HepG2 (cell line): ENCODE results near the gene PRSS21. TPM values are rescaled to one million over a fixed set of nuclear protein-coding genes. Genes with fewer than 3 reads are reported as not detected.

ENCODE experiments used
- ATAC-seq: fragments of 200-7000 bp; cut with Tn5 transposase; 3 replicates; pipeline ENCODE4 v1.9.1; 2020; ENCODE audit warnings: mild to moderate bottlenecking, moderate library complexity
- BruUV-seq: library from RNA; stranded (reverse); fragments of 400-500 nt; replicated peaks from 2 replicates; lab custom pipeline; 2021; lab: Mats Ljungman, UMichigan
- CTCF ChIA-PET: fragments of 300-600 bp; formaldehyde crosslinking; extraction: SDS; loops from one replicate; lab custom pipeline; 2021; ENCODE audit warnings: low total read pairs, inconsistent platforms, low intra/inter-chr PET ratio; lab: Yijun Ruan, JAX
- POLR2A ChIA-PET: fragments of 350-600 bp; sonication (Branson Sonifier 250); formaldehyde crosslinking; loops from one replicate; lab custom pipeline; 2020; ENCODE audit warnings: antibody characterized with exemption, inconsistent platforms; lab: Yijun Ruan, JAX
- DNase-seq: peaks from one replicate; pipeline ENCODE4 v3.0.0-alpha.2; 2015; ENCODE audit warnings: low spot score
- FAIRE-seq: peaks from 3 replicates; lab custom pipeline; 2011; peaks lifted over from hg19 to GRCh38; lab: Jason Lieb, UNC
- H2AFZ ChIP-seq: one replicate; pipeline ENCODE4 v1.6.1; 2011; ENCODE audit warnings: low read length, inconsistent platforms
- H3K27ac ChIP-seq: fragments of 300-600 bp; 3 replicates; pipeline ENCODE4 v1.8.0; 2011; ENCODE audit warnings: mixed run types, mild to moderate bottlenecking, mixed read lengths, low read length, inconsistent platforms; ENCODE audit not compliant: insufficient read depth; ENCODE audit errors: extremely low read length
- H3K27me3 ChIP-seq, 2 experiments: fragments of 200-600 bp in 1 of 2; 2 replicates in 1 of 2; 3 replicates in 1 of 2; pipeline versions ENCODE4 v1.6.0 to v1.8.0; 2011; ENCODE audit warnings: low read length in 2 of 2, mild to moderate bottlenecking in 2 of 2, moderate library complexity in 2 of 2, inconsistent platforms in 1 of 2; ENCODE audit not compliant: insufficient read depth in 2 of 2, control insufficient read depth in 1 of 2
- H3K36me3 ChIP-seq, 2 experiments: fragments of 200-600 bp in 1 of 2; replicated peaks in 1 of 2; 2 replicates in 1 of 2; 3 replicates in 1 of 2; pipeline versions ENCODE4 v1.5.1 to v1.8.0; 2011; ENCODE audit warnings: low read length in 2 of 2, inconsistent platforms in 1 of 2; ENCODE audit not compliant: insufficient read depth in 2 of 2, control insufficient read depth in 1 of 2
- H3K4me1 ChIP-seq: 2 replicates; pipeline ENCODE4 v1.5.1; 2012; ENCODE audit warnings: low read length, inconsistent platforms; ENCODE audit not compliant: insufficient read depth
- H3K4me2 ChIP-seq: 2 replicates; pipeline ENCODE4 v1.6.0; 2011; ENCODE audit warnings: low read depth, low read length, inconsistent platforms
- H3K4me3 ChIP-seq, 3 experiments: fragments of 200-600 bp in 1 of 3; sonication (generic), shearing (Covaris generic) in 1 of 3; replicated peaks in 1 of 3; 2 replicates each; pipeline ENCODE4 v1.5.1; 2011 to 2016; ENCODE audit warnings: low read length in 3 of 3, inconsistent platforms in 2 of 3, low read depth in 2 of 3, mild to moderate bottlenecking in 2 of 3, control low read depth in 1 of 3, mixed read lengths in 1 of 3; ENCODE audit not compliant: insufficient read depth in 1 of 3
- H3K79me2 ChIP-seq: one replicate; pipeline ENCODE4 v1.6.1; 2011; ENCODE audit warnings: low read length, inconsistent platforms; ENCODE audit not compliant: insufficient read depth
- H3K9ac ChIP-seq: 2 replicates; pipeline ENCODE4 v1.6.0; 2011; ENCODE audit warnings: mild to moderate bottlenecking, low read depth, low read length, inconsistent platforms; ENCODE audit not compliant: insufficient read depth
- H3K9me3 ChIP-seq: 2 replicates; pipeline ENCODE4 v1.5.1; 2012; ENCODE audit warnings: mild to moderate bottlenecking, low read length
- H4K20me1 ChIP-seq: 2 replicates; pipeline ENCODE4 v1.6.0; 2011; ENCODE audit warnings: inconsistent platforms, mild to moderate bottlenecking, low read length, moderate library complexity; ENCODE audit not compliant: insufficient read depth
- BCL6 ChIP-seq: IDR thresholded peaks from 2 replicates; pipeline ENCODE4 v1.6.1; 2016; ENCODE audit warnings: missing genetic modification reagents, missing compliant biosample characterization
- GATAD1 ChIP-seq: IDR thresholded peaks from 2 replicates; pipeline ENCODE4 v1.6.1; 2016; ENCODE audit warnings: missing genetic modification reagents, missing compliant biosample characterization
- NPAS2 ChIP-seq: sonication (generic); formaldehyde crosslinking; IDR thresholded peaks from 2 replicates; pipeline ENCODE4 v1.8.0; 2022; ENCODE audit warnings: mild to moderate bottlenecking, missing genetic modification reagents, borderline replicate concordance
- SRSF1 ChIP-seq: fragments of 200-400 bp; formaldehyde crosslinking; optimal IDR thresholded peaks from 2 replicates; pipeline ENCODE3; 2017; ENCODE audit warnings: mild to moderate bottlenecking, low read depth, low read length, moderate library complexity
- SYNCRIP ChIP-seq: fragments of 200-400 bp; formaldehyde crosslinking; IDR thresholded peaks from 2 replicates; pipeline ENCODE4 v1.6.1; 2018; ENCODE audit warnings: mild to moderate bottlenecking, low read depth, low read length; ENCODE audit not compliant: insufficient read depth
- ZNF205 ChIP-seq: IDR thresholded peaks from 2 replicates; pipeline ENCODE4 v1.6.1; 2018; ENCODE audit warnings: missing biosample characterization, missing genetic modification reagents
- ZNF354B ChIP-seq: sonication (generic); formaldehyde crosslinking; IDR thresholded peaks from 2 replicates; pipeline ENCODE4 v1.8.0; 2022; ENCODE audit warnings: mild to moderate bottlenecking, missing genetic modification reagents
- ZNF441 ChIP-seq: sonication (generic); formaldehyde crosslinking; IDR thresholded peaks from 2 replicates; pipeline ENCODE4 v1.7.0; 2021; ENCODE audit warnings: missing genetic modification reagents, borderline replicate concordance
- ZNF773 ChIP-seq: sonication (generic); formaldehyde crosslinking; IDR thresholded peaks from 2 replicates; pipeline ENCODE4 v1.4.0; 2020; ENCODE audit warnings: missing genetic modification reagents, borderline replicate concordance
- WGBS: methylation state at CpG from one replicate; pipeline ENCODE4 v1.1.6; 2017; ENCODE audit warnings: low lambda C conversion rate; 5-methylcytosine and 5-hydroxymethylcytosine counted together
- in situ Hi-C: cut with HindIII; loops from 2 replicates; pipeline ENCODE4 v1.10.0; 2017; ENCODE audit warnings: low pct_unique_long_range_greater_than_20kb; ENCODE audit not compliant: extremely low pct_ligation_motif_present
- intact Hi-C: fragments of 100-400 bp; cut with micrococcal nuclease; formaldehyde crosslinking; loops from one replicate; pipeline ENCODE4 v1.10.0; 2022; ENCODE audit not compliant: unreplicated experiment
- polyA plus RNA-seq, 8 experiments: library from polyadenylated mRNA; depleted of rRNA in 3 of 8; stranded (reverse) in 7 of 8; unstranded in 1 of 8; fragments of >200 nt; fragmentation: Illumina TruSeq in 4 of 8; extraction: Trizol in 4 of 8; gene quantifications; 2 replicates each; pipeline versions ENCODE4 v1.2.1 to v1.2.3, GENCODE V29; 2011 to 2016; ENCODE audit warnings: low read depth in 4 of 8, missing spikeins in 1 of 8, mixed read lengths in 1 of 8; ENCODE audit not compliant: insufficient read depth in 1 of 8
- total RNA-seq, 5 experiments: library from RNA; depleted of rRNA; stranded (reverse); fragments of >200 nt; fragmentation: Illumina TruSeq; extraction: Trizol; gene quantifications; 2 replicates each; pipeline ENCODE4 v1.2.3, GENCODE V29; 2016; ENCODE audit warnings: low read depth in 1 of 5
- TF ChIP-seq, protein P1 (sequence below): IDR thresholded peaks from 2 replicates; pipeline ENCODE4 v1.6.1; 2012; ENCODE audit warnings: inconsistent platforms
- TF ChIP-seq, protein P2 (sequence below): sonication (generic); formaldehyde crosslinking; IDR thresholded peaks from 2 replicates; pipeline ENCODE4 v1.4.0; 2020; ENCODE audit warnings: missing genetic modification reagents, borderline replicate concordance

PRSS21 gene
- total and polyA plus RNA-seq, 2 of the 13 experiments (the other 11 are each of a cell fraction or from before 2014, with no cell fraction given), result not detected

DNA sequence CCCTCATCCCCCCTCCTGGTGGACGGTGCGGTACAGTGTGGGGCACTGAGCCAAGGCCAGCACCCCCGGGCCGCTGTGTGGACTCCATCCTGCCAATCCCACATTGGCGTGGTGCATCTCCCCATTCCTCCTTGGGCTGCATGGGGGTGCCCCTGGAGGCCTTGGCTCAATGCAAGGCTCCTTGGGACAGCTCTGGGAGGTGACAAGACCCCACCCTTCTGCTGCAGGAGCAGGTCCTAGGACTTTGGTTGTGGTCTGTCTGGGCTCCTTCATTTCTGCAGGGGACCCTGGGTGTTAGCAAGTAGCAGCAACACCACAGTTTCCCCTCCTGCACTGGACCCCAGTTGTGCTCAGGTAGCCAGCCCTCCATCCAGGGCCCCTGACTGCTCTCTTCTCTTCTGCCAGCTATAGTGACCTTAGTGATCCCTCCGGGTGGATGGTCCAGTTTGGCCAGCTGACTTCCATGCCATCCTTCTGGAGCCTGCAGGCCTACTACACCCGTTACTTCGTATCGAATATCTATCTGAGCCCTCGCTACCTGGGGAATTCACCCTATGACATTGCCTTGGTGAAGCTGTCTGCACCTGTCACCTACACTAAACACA is 1.3 kb downstream of the PRSS21 start:
- no peak for DNase-seq
- Histone ChIP-seq H4K20me1 (no peaks in the 10 kb centered on the region), H3K4me1 (peaks cover 32% of the 10 kb centered on the region), H2AFZ (no peak overlapping the region), H3K4me3 (no peak overlapping the region), H3K9ac (no peak overlapping the region), H3K27me3 (peaks cover 6 to 60% of the 10 kb centered on the region in 2 experiments), H3K36me3 (no peaks in the 10 kb centered on the region), H3K27ac (no peak overlapping the region), H3K4me2 (no peak overlapping the region)
- CTCF ChIA-PET, result no interaction called here
- ATAC-seq, result no peak; the same call in 2 of the 3 replicates
- 28% methylated on average over 9 of the region's 10 CpGs for WGBS
- no peak for FAIRE-seq
- intact Hi-C loops, result no loop called here
- POLR2A ChIA-PET, result no interaction called here
- in situ Hi-C loops, result no loop called here
- TF ChIP-seq GATAD1 (no peak), ZNF354B (no peak), ZNF205 (CRISPR knock-in tag) (no peak), SYNCRIP (no peak), ZNF441 (CRISPR knock-in tag) (no peak), BCL6 (CRISPR knock-in tag) (no peak), SRSF1 (no peak), NPAS2 (CRISPR knock-in tag) (no peak), ZNF773 (CRISPR knock-in tag) (no peak)
- TF ChIP-seq, protein P1, sequence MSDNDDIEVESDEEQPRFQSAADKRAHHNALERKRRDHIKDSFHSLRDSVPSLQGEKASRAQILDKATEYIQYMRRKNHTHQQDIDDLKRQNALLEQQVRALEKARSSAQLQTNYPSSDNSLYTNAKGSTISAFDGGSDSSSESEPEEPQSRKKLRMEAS, result no peak
- TF ChIP-seq, protein P2, sequence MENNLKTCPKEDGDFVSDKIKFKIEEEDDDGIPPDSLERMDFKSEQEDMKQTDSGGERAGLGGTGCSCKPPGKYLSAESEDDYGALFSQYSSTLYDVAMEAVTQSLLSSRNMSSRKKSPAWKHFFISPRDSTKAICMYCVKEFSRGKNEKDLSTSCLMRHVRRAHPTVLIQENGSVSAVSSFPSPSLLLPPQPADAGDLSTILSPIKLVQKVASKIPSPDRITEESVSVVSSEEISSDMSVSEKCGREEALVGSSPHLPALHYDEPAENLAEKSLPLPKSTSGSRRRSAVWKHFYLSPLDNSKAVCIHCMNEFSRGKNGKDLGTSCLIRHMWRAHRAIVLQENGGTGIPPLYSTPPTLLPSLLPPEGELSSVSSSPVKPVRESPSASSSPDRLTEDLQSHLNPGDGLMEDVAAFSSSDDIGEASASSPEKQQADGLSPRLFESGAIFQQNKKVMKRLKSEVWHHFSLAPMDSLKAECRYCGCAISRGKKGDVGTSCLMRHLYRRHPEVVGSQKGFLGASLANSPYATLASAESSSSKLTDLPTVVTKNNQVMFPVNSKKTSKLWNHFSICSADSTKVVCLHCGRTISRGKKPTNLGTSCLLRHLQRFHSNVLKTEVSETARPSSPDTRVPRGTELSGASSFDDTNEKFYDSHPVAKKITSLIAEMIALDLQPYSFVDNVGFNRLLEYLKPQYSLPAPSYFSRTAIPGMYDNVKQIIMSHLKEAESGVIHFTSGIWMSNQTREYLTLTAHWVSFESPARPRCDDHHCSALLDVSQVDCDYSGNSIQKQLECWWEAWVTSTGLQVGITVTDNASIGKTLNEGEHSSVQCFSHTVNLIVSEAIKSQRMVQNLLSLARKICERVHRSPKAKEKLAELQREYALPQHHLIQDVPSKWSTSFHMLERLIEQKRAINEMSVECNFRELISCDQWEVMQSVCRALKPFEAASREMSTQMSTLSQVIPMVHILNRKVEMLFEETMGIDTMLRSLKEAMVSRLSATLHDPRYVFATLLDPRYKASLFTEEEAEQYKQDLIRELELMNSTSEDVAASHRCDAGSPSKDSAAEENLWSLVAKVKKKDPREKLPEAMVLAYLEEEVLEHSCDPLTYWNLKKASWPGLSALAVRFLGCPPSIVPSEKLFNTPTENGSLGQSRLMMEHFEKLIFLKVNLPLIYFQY (CRISPR knock-in tag), result no peak
- TF ChIP-seq, all 625 proteins: peak for 0
- no peaks in the 10 kb centered on the region for H3K79me2 ChIP-seq
- no TSS peak for BruUV-seq
- no peaks in the 10 kb centered on the region for H3K9me3 ChIP-seq
